IPS-11a (cell line): ENCODE results near the gene RMI2.

Experiments used
- H3K4me3 ChIP-seq: one replicate; pipeline ENCODE4 v1.5.1; 2013; ENCODE audit warnings: low read depth, low read length, control low read depth

Gene RMI2

DNA sequence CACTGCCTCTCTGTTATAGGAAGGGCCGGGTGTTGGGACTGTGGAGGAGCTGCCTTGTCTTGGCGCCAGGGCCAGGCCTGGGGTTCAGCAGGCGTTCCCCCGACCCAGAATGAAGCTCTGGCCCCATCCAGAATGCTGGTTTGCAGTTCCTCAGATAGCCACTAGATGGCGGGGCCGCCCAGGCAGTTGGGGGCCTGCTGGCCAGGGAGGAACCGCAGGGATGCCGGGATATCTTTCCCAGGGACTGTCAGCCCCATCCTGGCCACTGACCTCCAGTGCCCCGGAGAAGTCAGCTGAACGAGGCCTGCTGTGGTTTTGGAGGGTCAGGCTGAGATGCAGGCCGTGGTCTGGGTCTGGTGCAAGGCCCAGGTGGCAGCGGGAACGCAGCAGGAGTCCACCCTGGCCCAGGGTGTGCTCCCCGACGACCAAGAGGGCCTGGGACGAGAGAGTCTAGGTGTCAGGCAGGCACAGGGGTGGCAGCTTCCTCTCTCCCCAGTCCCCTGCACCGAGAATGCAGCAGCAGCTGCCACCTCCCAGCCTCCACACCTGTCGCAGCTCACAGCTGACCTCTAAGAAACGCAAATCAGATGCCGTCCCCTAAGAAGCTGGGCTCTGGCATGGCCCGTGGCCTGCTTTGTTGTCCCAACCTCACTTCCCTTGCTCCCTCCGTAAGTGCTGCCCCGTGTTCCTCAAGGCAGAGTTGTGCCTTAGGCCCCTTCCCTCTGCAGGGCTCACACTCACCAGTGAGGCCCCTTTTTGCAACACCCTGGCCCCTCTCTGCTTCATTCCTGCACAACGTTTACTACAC lies 51.2 kb downstream of the RMI2 start:
- no peak overlapping the region for H3K4me3 ChIP-seq

DNA sequence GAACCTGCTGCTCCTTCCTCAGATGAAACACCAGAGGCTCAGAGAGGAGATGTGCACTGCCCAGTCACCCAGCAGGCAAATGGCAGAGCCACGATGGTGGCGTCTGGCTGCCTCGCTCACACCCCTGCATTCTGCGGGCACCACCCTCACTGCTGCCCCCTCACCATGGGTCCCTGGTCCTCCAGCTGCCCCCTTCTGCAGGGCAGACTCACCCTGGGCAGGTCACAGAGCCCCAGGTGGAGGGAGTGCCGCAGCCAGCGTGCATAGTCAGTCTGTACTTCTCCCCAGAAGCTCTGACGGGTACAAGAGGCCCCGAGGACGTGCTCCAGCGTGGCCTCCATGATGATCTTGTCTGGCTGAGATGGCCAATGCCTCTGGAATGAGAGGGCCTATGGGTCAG lies 52.9 kb downstream of the RMI2 start:
- no peak overlapping the region for H3K4me3 ChIP-seq

DNA sequence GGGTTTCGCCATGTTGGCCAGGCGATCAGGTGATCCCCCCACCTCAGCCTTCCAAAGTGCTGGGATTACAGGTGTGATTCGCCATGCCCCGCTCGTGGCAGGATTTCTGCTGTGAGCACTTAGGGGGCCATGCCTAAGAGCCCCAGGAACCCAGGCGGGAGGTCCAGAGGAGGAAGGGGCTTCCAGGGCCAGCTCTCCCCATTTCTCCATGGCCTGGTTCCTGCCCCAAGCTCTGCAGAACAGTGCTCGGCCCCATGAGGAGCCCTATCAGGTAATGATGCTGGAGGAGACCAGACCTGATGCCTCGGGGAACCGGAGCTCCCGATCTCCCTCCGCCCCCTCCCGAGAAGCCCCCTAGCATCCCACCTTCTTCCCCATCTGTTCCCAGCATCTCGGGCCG lies 53.6 kb downstream of the RMI2 start:
- no peak overlapping the region for H3K4me3 ChIP-seq

DNA sequence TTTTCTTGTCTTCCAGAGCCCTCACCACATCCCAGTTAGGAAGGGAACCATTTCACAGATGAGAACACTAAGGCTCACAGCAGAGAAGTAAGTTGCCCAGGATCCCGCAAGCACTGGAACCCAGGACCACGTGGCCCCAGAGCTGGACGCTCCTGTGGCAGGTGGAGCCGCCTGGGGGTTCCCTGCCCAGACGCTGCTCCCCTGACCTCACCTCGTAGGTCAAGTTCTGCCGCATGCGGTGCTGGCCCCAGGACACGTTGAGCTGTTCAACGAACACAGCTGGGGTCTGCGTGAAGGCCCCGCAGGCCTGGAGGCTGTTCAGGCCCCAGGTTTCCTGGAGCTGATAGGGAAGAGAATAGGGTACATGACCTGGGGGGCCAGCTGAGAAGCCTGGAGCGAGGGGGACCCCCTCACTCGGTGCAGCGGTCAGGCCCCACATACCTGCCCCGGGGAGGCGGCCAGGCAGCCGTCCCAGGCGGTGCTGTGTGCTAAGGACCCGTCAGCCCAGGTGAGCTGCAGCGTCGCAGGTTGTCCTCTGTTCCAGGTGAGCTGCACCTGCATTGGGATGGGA lies 54.1 kb downstream of the RMI2 start:
- no peak overlapping the region for H3K4me3 ChIP-seq

- H3K4me3 ChIP-seq, result no peak overlapping the region
These were observed 54.8 kb downstream of the RMI2 start for GRCh38 chr16:11400076-11400475.
